ENCODE data around the gene TSC1.
A peak's percentile ranks its signal among the peaks of the same experiment; 100 is the strongest.

TSC1 gene

GRCh38 chr9:132985489-132985888 lies 41.1 kb upstream of the TSC1 start:
- H3K4me1 ChIP-seq (ENCODE audit: control insufficient read depth in 1 of 2, insufficient read depth in 1 of 2, low read depth in 1 of 2, low read length in 1 of 2): peaks cover 6 to 17% of the 10 kb centered on the region in 2 experiments
- TF ChIP-seq CTCF (IDR thresholded peaks at IDR 0.05): no peak
- H3K27me3 ChIP-seq: peaks cover 45% of the 10 kb centered on the region
- H3K9me3 ChIP-seq: no peaks in the 10 kb centered on the region
- no peaks in the 10 kb centered on the region for H3K36me3 ChIP-seq
- no peak overlapping the region for H3K27ac ChIP-seq
- no peak overlapping the region for H3K4me3 ChIP-seq (ENCODE audit: low read depth in 1 of 2, low read length in 1 of 2)

- H3K36me3 ChIP-seq: no peaks in the 10 kb centered on the region
- H3K4me1 ChIP-seq (ENCODE audit: control insufficient read depth in 1 of 2, insufficient read depth in 1 of 2, low read depth in 1 of 2, low read length in 1 of 2): peaks cover 6 to 17% of the 10 kb centered on the region in 2 experiments
- H3K4me3 ChIP-seq (ENCODE audit: low read depth in 1 of 2, low read length in 1 of 2): no peak overlapping the region
- no peak overlapping the region for H3K27ac ChIP-seq
- peaks cover 50% of the 10 kb centered on the region for H3K27me3 ChIP-seq
- H3K9me3 ChIP-seq: no peaks in the 10 kb centered on the region
- no peak for TF ChIP-seq CTCF (IDR thresholded peaks at IDR 0.05)
Measured at GRCh38 chr9:132985071-132985350, 40.6 kb upstream of the TSC1 start.

- peaks cover 6 to 17% of the 10 kb centered on the region in 2 experiments for H3K4me1 ChIP-seq (ENCODE audit: control insufficient read depth in 1 of 2, insufficient read depth in 1 of 2, low read depth in 1 of 2, low read length in 1 of 2)
- peaks cover 55% of the 10 kb centered on the region for H3K27me3 ChIP-seq
- H3K36me3 ChIP-seq: no peaks in the 10 kb centered on the region
- H3K27ac ChIP-seq: no peak overlapping the region
- TF ChIP-seq CTCF (IDR thresholded peaks at IDR 0.05): no peak
- no peaks in the 10 kb centered on the region for H3K9me3 ChIP-seq
- H3K4me3 ChIP-seq (ENCODE audit: low read depth in 1 of 2, low read length in 1 of 2): no peak overlapping the region
Measured at GRCh38 chr9:132984202-132985070, 40.0 kb upstream of the TSC1 start.

GRCh38 chr9:132983491-132984201 lies 39.2 kb upstream of the TSC1 start:
- no peak for TF ChIP-seq CTCF (IDR thresholded peaks at IDR 0.05)
- Histone ChIP-seq H3K36me3 (no peaks in the 10 kb centered on the region), H3K27ac (no peak overlapping the region), H3K4me1 (ENCODE audit: control insufficient read depth in 1 of 2, insufficient read depth in 1 of 2, low read depth in 1 of 2, low read length in 1 of 2) (peaks cover 9 to 20% of the 10 kb centered on the region in 2 experiments), H3K4me3 (ENCODE audit: low read depth in 1 of 2, low read length in 1 of 2) (no peak overlapping the region), H3K9me3 (no peaks in the 10 kb centered on the region), H3K27me3 (peaks cover 63% of the 10 kb centered on the region)

GRCh38 chr9:132982458-132982857 lies 38.0 kb upstream of the TSC1 start:
- Histone ChIP-seq H3K4me1 (ENCODE audit: control insufficient read depth in 1 of 2, insufficient read depth in 1 of 2, low read depth in 1 of 2, low read length in 1 of 2) (peaks cover 12 to 24% of the 10 kb centered on the region in 2 experiments), H3K9me3 (no peaks in the 10 kb centered on the region), H3K36me3 (no peaks in the 10 kb centered on the region), H3K27ac (peak overlapping the region; percentile 72), H3K4me3 (ENCODE audit: low read depth in 1 of 2, low read length in 1 of 2) (no peak overlapping the region), H3K27me3 (peaks cover 75% of the 10 kb centered on the region)
- TF ChIP-seq CTCF (IDR thresholded peaks at IDR 0.05): no peak

Measured in neutrophil (primary cell).